SJSA1 (cell line): ENCODE results near the gene TEX11. TPM values are rescaled to one million over a fixed set of nuclear protein-coding genes. Genes with fewer than 3 reads are reported as not detected.
"Not testable (repeated sequence)": the region's sequence is repeated elsewhere in the genome, so short reads cannot be mapped to it uniquely, and the experiment has no call there.

Experiments
- DNase-seq, 2 experiments: peaks; one replicate each; pipeline ENCODE4 v3.0.0-alpha.2; 2015 to 2020; ENCODE audit warnings: low spot score in 2 of 2, low read depth in 1 of 2
- H3K27ac ChIP-seq: fragments of 250-450 bp; sonication (Bioruptor Pico); 2 replicates; pipeline ENCODE4 v1.5.1; 2020; ENCODE audit warnings: mild to moderate bottlenecking, moderate library complexity
- H3K27me3 ChIP-seq: fragments of 250-450 bp; sonication (Bioruptor Pico); replicated peaks from 2 replicates; pipeline ENCODE4 v1.5.1; 2020; ENCODE audit warnings: mild to moderate bottlenecking, moderate library complexity
- H3K36me3 ChIP-seq: fragments of 250-450 bp; sonication (Bioruptor Pico); 2 replicates; pipeline ENCODE4 v1.5.1; 2020; ENCODE audit warnings: mild to moderate bottlenecking
- H3K4me1 ChIP-seq: fragments of 250-450 bp; sonication (Bioruptor Pico); replicated peaks from 2 replicates; pipeline ENCODE4 v1.6.1; 2021; ENCODE audit warnings: mild to moderate bottlenecking
- H3K4me3 ChIP-seq: fragments of 250-450 bp; sonication (Bioruptor Pico); 2 replicates; pipeline ENCODE4 v1.5.1; 2020; ENCODE audit warnings: mild to moderate bottlenecking
- H3K9me3 ChIP-seq: fragments of 250-450 bp; sonication (Bioruptor Pico); replicated peaks from 2 replicates; pipeline ENCODE4 v1.5.1; 2020; ENCODE audit warnings: mild to moderate bottlenecking
- total RNA-seq: library from RNA; depleted of rRNA; stranded (reverse); fragments of >200 nt; shearing (Covaris generic); gene quantifications from 2 replicates; pipeline ENCODE4 v1.2.3, GENCODE V29; 2014

The TEX11 gene
- total RNA-seq, 1 experiment from 2014 or later = 41.4 TPM

GRCh38 chrX:70527053-70527452, 381.5 kb downstream of the TEX11 start:
- H3K4me1 ChIP-seq = no peaks in the 10 kb centered on the region
- H3K27me3 ChIP-seq = no peaks in the 10 kb centered on the region
- H3K9me3 ChIP-seq = no peaks in the 10 kb centered on the region
- H3K36me3 ChIP-seq = peaks cover 7% of the 10 kb centered on the region; the same call in 1 of the 2 replicates
- DNase-seq = no peak
- H3K27ac ChIP-seq = no peak overlapping the region
- no peak overlapping the region for H3K4me3 ChIP-seq

- no peaks in the 10 kb centered on the region for H3K27me3 ChIP-seq
- no peaks in the 10 kb centered on the region for H3K9me3 ChIP-seq
- no peaks in the 10 kb centered on the region for H3K4me1 ChIP-seq
- peaks cover 7% of the 10 kb centered on the region; the same call in 1 of the 2 replicates for H3K36me3 ChIP-seq
- no peak overlapping the region for H3K4me3 ChIP-seq
- no peak for DNase-seq
- H3K27ac ChIP-seq = no peak overlapping the region
These were observed 382.8 kb downstream of the TEX11 start for GRCh38 chrX:70525733-70526132.

GRCh38 chrX:70515692-70516091, 392.8 kb downstream of the TEX11 start:
- H3K36me3 ChIP-seq, DNase-seq, H3K4me1 ChIP-seq, H3K27me3 ChIP-seq, H3K9me3 ChIP-seq, H3K27ac ChIP-seq, H3K4me3 ChIP-seq: not testable (repeated sequence)

GRCh38 chrX:70515270-70515669, 393.2 kb downstream of the TEX11 start:
- not testable (repeated sequence) for H3K4me1 ChIP-seq, H3K27ac ChIP-seq, H3K27me3 ChIP-seq, DNase-seq, H3K36me3 ChIP-seq, H3K9me3 ChIP-seq, H3K4me3 ChIP-seq

GRCh38 chrX:70509078-70509477, 399.4 kb downstream of the TEX11 start:
- H3K27ac ChIP-seq = no peak overlapping the region
- H3K4me3 ChIP-seq = no peak overlapping the region
- no peaks in the 10 kb centered on the region for H3K36me3 ChIP-seq
- peaks cover 7% of the 10 kb centered on the region for H3K4me1 ChIP-seq
- DNase-seq = no peak
- H3K27me3 ChIP-seq = no peaks in the 10 kb centered on the region
- no peaks in the 10 kb centered on the region for H3K9me3 ChIP-seq

GRCh38 chrX:70508296-70508911, 400.1 kb downstream of the TEX11 start:
- H3K27ac ChIP-seq = no peak overlapping the region
- H3K4me3 ChIP-seq = no peak overlapping the region
- peaks cover 7% of the 10 kb centered on the region for H3K4me1 ChIP-seq
- DNase-seq = no peak
- no peaks in the 10 kb centered on the region for H3K36me3 ChIP-seq
- no peaks in the 10 kb centered on the region for H3K27me3 ChIP-seq
- H3K9me3 ChIP-seq = no peaks in the 10 kb centered on the region

- H3K4me1 ChIP-seq = peaks cover 7% of the 10 kb centered on the region
- no peak for DNase-seq
- H3K4me3 ChIP-seq = no peak overlapping the region
- H3K9me3 ChIP-seq = no peaks in the 10 kb centered on the region
- no peak overlapping the region for H3K27ac ChIP-seq
- no peaks in the 10 kb centered on the region for H3K36me3 ChIP-seq
- H3K27me3 ChIP-seq = no peaks in the 10 kb centered on the region
These were observed 403.1 kb downstream of the TEX11 start for GRCh38 chrX:70505451-70505841.

GRCh38 chrX:70504772-70505450, 403.6 kb downstream of the TEX11 start:
- no peak overlapping the region for H3K4me3 ChIP-seq
- no peaks in the 10 kb centered on the region for H3K27me3 ChIP-seq
- H3K27ac ChIP-seq = no peak overlapping the region
- no peaks in the 10 kb centered on the region for H3K9me3 ChIP-seq
- H3K4me1 ChIP-seq = peaks cover 7% of the 10 kb centered on the region
- DNase-seq = no peak
- H3K36me3 ChIP-seq = no peaks in the 10 kb centered on the region

- Histone ChIP-seq H3K4me3 (no peak overlapping the region), H3K9me3 (no peaks in the 10 kb centered on the region), H3K4me1 (no peaks in the 10 kb centered on the region), H3K36me3 (no peaks in the 10 kb centered on the region), H3K27me3 (no peaks in the 10 kb centered on the region), H3K27ac (no peak overlapping the region)
- DNase-seq = no peak
These were observed 407.7 kb downstream of the TEX11 start for GRCh38 chrX:70500826-70501225.

- Histone ChIP-seq H3K36me3 (no peaks in the 10 kb centered on the region; the same call in 1 of the 2 replicates), H3K27ac (no peak overlapping the region), H3K4me3 (no peak overlapping the region), H3K9me3 (no peaks in the 10 kb centered on the region), H3K4me1 (no peaks in the 10 kb centered on the region), H3K27me3 (no peaks in the 10 kb centered on the region)
- DNase-seq = no peak
These were observed 410.4 kb downstream of the TEX11 start for GRCh38 chrX:70498129-70498528.

- Histone ChIP-seq H3K27ac (no peak overlapping the region), H3K9me3 (no peaks in the 10 kb centered on the region), H3K27me3 (no peaks in the 10 kb centered on the region), H3K36me3 (no peaks in the 10 kb centered on the region; the same call in 1 of the 2 replicates), H3K4me1 (no peaks in the 10 kb centered on the region), H3K4me3 (no peak overlapping the region)
- DNase-seq = no peak
These were observed 411.5 kb downstream of the TEX11 start for GRCh38 chrX:70497026-70497425.

GRCh38 chrX:70496491-70496890, 412.0 kb downstream of the TEX11 start:
- Histone ChIP-seq H3K9me3 (no peaks in the 10 kb centered on the region), H3K4me3 (no peak overlapping the region), H3K27ac (no peak overlapping the region), H3K27me3 (no peaks in the 10 kb centered on the region), H3K4me1 (no peaks in the 10 kb centered on the region), H3K36me3 (no peaks in the 10 kb centered on the region; the same call in 1 of the 2 replicates)
- no peak for DNase-seq

- no peaks in the 10 kb centered on the region; the same call in 1 of the 2 replicates for H3K36me3 ChIP-seq
- no peak overlapping the region for H3K27ac ChIP-seq
- H3K4me1 ChIP-seq = no peaks in the 10 kb centered on the region
- H3K4me3 ChIP-seq = no peak overlapping the region
- H3K27me3 ChIP-seq = no peaks in the 10 kb centered on the region
- no peak for DNase-seq
- H3K9me3 ChIP-seq = no peaks in the 10 kb centered on the region
These were observed 414.1 kb downstream of the TEX11 start for GRCh38 chrX:70494441-70494840.

- H3K4me3 ChIP-seq = no peak overlapping the region
- no peaks in the 10 kb centered on the region; the same call in 1 of the 2 replicates for H3K36me3 ChIP-seq
- no peaks in the 10 kb centered on the region for H3K9me3 ChIP-seq
- DNase-seq = no peak
- H3K27me3 ChIP-seq = no peaks in the 10 kb centered on the region
- H3K4me1 ChIP-seq = no peaks in the 10 kb centered on the region
- H3K27ac ChIP-seq = no peak overlapping the region
These were observed 419.7 kb downstream of the TEX11 start for GRCh38 chrX:70488856-70489255.
